IMR-90 (cell line): ENCODE measurements around the gene MYCBPAP.

Experiments
- POLR2A ChIP-seq: IDR thresholded peaks from 2 replicates; pipeline ENCODE4 v1.6.1; 2012; ENCODE audit warnings: mild to moderate bottlenecking, low read depth, low read length
- RAD21 ChIP-seq: IDR thresholded peaks from 2 replicates; pipeline ENCODE4 v1.6.1; 2012; ENCODE audit warnings: low read length, improper control_type of control experiment
- RFX5 ChIP-seq: IDR thresholded peaks from 2 replicates; pipeline ENCODE4 v1.8.0; 2012; ENCODE audit warnings: low read depth, mild to moderate bottlenecking, low read length, moderate library complexity
- TF ChIP-seq, protein P1 (sequence below): conservative IDR thresholded peaks from 2 replicates; pipeline ENCODE4 v1.5.1; 2012; ENCODE audit warnings: mild to moderate bottlenecking, low read depth, low read length, improper control_type of control experiment

DNA sequence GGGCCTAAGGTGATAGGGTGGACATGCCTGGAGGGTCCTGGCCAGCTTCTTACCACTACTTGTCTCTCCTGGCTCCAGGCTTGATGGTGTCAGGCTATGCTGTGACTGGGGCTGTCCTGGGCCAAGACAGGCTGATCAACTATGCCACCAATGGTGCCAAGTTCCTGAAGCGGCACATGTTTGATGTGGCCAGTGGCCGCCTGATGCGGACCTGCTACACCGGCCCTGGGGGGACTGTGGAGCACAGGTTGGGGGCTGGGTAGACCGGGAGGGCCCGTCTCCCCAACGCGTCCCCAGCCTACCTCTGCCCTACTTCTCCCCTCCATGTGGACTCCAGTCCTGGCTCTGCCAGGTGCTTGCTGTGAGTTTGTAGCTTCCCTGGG, 43.2 kb downstream of the MYCBPAP start:
- TF ChIP-seq, protein P1, sequence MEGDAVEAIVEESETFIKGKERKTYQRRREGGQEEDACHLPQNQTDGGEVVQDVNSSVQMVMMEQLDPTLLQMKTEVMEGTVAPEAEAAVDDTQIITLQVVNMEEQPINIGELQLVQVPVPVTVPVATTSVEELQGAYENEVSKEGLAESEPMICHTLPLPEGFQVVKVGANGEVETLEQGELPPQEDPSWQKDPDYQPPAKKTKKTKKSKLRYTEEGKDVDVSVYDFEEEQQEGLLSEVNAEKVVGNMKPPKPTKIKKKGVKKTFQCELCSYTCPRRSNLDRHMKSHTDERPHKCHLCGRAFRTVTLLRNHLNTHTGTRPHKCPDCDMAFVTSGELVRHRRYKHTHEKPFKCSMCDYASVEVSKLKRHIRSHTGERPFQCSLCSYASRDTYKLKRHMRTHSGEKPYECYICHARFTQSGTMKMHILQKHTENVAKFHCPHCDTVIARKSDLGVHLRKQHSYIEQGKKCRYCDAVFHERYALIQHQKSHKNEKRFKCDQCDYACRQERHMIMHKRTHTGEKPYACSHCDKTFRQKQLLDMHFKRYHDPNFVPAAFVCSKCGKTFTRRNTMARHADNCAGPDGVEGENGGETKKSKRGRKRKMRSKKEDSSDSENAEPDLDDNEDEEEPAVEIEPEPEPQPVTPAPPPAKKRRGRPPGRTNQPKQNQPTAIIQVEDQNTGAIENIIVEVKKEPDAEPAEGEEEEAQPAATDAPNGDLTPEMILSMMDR, result no peak
- no peak for TF ChIP-seq POLR2A
- TF ChIP-seq RFX5, result no peak
- TF ChIP-seq RAD21, result no peak
